Measurements from ENCODE around the gene ZSWIM5.
"Not testable (repeated sequence)": the region's sequence is repeated elsewhere in the genome, so short reads cannot be mapped to it uniquely, and the experiment has no call there.

ZSWIM5 gene

DNA sequence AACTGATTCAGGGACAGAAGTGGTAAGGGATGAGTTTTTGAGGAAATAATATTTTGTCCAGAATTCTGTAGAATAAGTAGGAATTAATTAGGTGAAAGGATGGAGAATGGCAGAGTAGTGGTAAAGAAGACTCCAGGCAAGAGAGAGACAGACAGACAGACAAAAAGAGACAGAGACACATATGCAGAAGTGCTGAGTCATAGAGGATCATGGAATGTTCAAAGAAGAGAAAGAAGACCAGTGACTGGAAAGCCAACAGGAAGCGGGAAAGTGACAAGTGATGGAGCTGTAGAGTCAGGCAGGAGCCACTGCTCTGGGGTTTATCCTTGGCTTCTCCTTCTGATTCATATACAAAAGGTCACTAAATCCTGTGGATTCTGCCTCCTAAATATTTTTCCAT, 108.5 kb downstream of the ZSWIM5 start:
- DNase-seq (ENCODE audit: low read depth): no peak
- TF ChIP-seq, protein P1, sequence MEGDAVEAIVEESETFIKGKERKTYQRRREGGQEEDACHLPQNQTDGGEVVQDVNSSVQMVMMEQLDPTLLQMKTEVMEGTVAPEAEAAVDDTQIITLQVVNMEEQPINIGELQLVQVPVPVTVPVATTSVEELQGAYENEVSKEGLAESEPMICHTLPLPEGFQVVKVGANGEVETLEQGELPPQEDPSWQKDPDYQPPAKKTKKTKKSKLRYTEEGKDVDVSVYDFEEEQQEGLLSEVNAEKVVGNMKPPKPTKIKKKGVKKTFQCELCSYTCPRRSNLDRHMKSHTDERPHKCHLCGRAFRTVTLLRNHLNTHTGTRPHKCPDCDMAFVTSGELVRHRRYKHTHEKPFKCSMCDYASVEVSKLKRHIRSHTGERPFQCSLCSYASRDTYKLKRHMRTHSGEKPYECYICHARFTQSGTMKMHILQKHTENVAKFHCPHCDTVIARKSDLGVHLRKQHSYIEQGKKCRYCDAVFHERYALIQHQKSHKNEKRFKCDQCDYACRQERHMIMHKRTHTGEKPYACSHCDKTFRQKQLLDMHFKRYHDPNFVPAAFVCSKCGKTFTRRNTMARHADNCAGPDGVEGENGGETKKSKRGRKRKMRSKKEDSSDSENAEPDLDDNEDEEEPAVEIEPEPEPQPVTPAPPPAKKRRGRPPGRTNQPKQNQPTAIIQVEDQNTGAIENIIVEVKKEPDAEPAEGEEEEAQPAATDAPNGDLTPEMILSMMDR (IDR thresholded peaks at IDR 0.05; ENCODE audit: low read length, missing control alignments): no peak
- no peak overlapping the region for H3K4me3 ChIP-seq (replicated peaks; ENCODE audit: low read depth, low read length)

DNA sequence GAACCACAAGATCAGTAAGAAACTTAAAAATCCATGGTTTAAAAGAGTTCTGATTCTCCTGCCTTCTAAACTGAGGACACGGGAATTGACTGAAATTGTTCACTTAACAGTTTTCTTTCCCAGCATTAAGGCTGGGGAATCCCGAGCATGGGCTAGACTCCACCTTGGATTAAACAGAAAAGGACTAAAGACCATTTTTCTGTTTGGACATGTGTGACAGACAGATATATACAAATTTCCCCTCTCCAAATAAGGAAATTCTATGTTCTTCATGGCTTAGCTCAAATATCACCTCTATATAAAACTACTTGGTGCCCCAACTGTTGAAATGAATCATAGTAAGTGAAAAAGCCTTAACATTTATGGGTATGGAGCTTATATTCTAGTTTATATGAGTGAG, 109.3 kb downstream of the ZSWIM5 start:
- no peak for DNase-seq (ENCODE audit: low read depth)
- H3K4me3 ChIP-seq (replicated peaks; ENCODE audit: low read depth, low read length): no peak overlapping the region
- TF ChIP-seq, protein P1 (IDR thresholded peaks at IDR 0.05; ENCODE audit: low read length, missing control alignments): no peak

DNA sequence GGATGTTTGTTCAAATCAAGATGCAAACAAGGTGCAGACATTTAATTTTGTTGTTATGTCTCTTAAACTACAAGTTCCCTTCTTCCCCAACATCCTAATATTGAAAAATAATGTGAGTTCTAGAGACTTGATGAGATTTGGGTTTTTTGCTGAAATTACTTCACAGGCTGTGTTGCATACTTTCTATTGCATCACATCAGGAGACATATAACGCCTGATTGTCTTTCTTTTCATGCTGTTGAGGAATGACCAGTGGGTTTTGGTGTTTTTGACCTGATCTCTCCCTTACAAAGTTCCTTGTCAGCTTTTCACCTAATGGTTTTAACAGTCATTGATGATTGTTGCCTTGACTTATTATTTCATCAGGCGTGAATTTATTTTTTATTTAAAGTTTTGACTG, 111.0 kb downstream of the ZSWIM5 start:
- H3K4me3 ChIP-seq (replicated peaks; ENCODE audit: low read depth, low read length): no peak overlapping the region
- DNase-seq (ENCODE audit: low read depth): no peak
- TF ChIP-seq, protein P1 (IDR thresholded peaks at IDR 0.05; ENCODE audit: low read length, missing control alignments): no peak

DNA sequence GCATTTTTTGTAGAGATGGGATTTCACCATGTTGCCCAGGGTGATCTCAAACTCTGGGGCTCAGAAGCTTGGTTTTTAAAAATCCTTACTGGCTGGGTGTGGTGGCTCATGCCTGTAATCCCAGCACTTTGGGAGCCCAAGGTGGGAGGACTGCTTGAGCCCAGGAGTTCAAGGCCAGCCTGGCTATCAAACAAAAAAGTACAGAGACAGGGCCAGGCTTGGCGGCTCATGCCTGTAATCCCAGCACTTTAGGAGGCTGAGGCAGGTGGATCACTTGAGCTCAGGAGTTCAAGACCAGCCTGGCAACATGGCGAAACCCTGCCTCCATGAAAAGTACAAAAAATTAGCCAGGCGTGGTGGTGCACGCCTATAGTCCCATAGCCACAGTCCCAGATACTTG, 112.0 kb downstream of the ZSWIM5 start:
- H3K4me3 ChIP-seq (replicated peaks; ENCODE audit: low read depth, low read length); DNase-seq (ENCODE audit: low read depth): not testable (repeated sequence)

DNA sequence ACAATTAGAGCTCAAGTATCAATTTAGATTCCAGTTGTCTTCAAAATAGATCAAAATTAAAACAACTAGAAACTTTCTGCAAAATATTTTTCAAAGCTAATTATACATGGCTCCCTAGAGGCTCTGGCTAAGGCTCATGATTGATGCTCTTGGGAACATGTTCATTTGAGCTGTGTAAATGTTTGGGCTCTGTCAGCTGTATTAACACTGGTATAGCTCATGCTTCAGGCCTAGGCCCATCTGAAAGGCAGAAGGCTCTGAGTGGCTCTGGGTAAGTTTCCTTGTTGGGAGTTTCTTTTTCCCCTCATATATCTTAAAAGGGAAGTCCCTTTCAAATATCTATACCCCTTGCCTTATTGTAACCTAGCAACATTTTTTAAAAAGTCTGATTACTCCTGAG, 113.1 kb downstream of the ZSWIM5 start:
- H3K4me3 ChIP-seq (replicated peaks; ENCODE audit: low read depth, low read length): no peak overlapping the region
- TF ChIP-seq, protein P1 (IDR thresholded peaks at IDR 0.05; ENCODE audit: low read length, missing control alignments): no peak
- DNase-seq (ENCODE audit: low read depth): no peak

DNA sequence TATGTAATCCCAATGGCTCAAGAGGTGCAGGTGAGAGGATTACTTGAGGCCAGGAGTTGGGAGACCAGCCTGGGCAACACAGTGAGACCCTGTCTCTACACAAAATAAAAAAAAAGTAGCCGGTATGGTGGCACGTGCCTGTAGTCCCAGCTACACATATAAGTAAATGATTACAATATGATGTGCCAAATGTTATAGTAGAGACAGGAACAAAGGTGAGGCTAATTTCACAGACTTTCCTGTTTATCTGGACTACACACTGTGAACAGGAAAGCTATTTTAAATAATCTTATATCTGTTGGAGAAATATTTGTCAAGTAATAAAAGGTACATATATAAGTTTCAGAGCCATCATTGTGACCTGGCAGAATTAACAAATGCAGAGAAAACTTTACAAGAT, 116.7 kb downstream of the ZSWIM5 start:
- no peak overlapping the region for H3K4me3 ChIP-seq (replicated peaks; ENCODE audit: low read depth, low read length)
- no peak for DNase-seq (ENCODE audit: low read depth)
- TF ChIP-seq, protein P1 (IDR thresholded peaks at IDR 0.05; ENCODE audit: low read length, missing control alignments): no peak

DNA sequence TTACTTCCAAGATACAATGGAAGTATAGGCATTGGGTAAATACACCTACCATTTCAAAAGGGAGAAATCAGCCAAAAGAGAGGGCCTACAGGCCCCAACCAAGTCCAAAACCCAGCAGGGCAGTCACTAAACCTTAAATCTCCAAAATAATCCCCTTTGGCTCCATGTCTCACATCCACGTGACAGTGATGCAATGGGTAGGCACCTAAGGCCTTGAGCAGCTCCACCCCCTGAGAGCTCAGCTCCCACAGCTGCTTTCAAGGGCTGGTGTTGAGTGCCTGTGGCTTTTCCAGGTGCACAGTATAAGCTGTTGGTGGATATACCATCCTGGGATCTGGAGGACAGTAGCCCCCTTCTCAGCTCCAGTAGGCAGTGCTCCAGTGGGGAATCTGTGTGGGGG, 121.8 kb downstream of the ZSWIM5 start:
- TF ChIP-seq, protein P1 (IDR thresholded peaks at IDR 0.05; ENCODE audit: low read length, missing control alignments): no peak
- H3K4me3 ChIP-seq (replicated peaks; ENCODE audit: low read depth, low read length): no peak overlapping the region
- no peak for DNase-seq (ENCODE audit: low read depth)

DNA sequence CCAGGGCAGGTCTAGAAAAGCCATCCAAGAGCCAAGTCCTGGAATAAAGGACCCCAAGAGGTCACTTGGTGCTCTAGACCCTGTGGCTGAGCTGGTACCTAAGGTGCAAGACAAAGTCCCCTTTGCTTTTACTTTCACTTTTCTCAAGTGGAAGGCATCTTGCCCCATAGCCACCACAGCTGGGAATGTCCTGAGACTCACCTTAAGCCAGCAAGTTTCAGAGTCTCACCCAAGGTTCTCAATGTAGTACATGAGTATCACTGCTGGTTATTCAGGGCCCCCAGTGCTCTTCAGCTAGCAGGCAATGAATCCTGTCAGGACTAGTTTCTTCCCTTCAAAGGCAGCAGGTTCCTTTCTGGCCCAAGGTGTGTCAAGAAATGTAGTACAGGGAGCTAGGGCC, 126.9 kb downstream of the ZSWIM5 start:
- TF ChIP-seq, protein P1 (IDR thresholded peaks at IDR 0.05; ENCODE audit: low read length, missing control alignments): no peak
- DNase-seq (ENCODE audit: low read depth): no peak
- no peak overlapping the region for H3K4me3 ChIP-seq (replicated peaks; ENCODE audit: low read depth, low read length)

DNA sequence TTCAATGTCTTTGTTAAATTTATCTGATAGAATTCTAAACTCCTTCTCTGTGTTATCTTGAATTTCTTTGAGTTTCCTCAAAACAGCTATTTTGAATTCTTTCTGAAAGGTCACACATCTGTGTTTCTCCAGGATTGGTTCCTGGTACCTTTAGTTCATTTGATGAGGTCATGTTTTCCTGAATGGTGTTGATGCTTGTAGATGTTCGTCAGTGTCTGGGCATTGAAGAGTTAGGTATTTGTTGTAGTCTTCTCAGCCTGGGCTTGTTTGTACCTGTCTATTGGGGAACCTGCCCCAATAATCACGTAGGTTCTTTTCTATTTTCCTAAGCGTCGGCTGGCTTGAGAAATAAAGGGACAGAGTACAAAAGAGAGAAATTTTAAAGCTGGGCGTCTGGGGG, 129.4 kb downstream of the ZSWIM5 start:
- DNase-seq (ENCODE audit: low read depth); H3K4me3 ChIP-seq (replicated peaks; ENCODE audit: low read depth, low read length): not testable (repeated sequence)

All from fibroblast of pulmonary artery (primary cell).